T-cell (primary cell): ENCODE results near the gene CDK5R2. TPM values are rescaled to one million over a fixed set of nuclear protein-coding genes. Genes with fewer than 3 reads are reported as not detected.

Experiments used
- ATAC-seq, 4 experiments: fragments of 200-7000 bp in 3 of 4; fragments of 150-1000 bp in 1 of 4; cut with Tn5 transposase; replicated peaks in 1 of 4; 1 replicate in 3 of 4; 2 replicates in 1 of 4; pipeline ENCODE4 v1.10.0; 2021; ENCODE audit warnings: moderate library complexity in 3 of 4, mild to moderate bottlenecking in 2 of 4, moderate number of reproducible peaks in 1 of 4
- CTCF ChIA-PET, 2 donors: fragments of 300-600 bp; sonication (Branson Sonifier 250); formaldehyde crosslinking; loops; one replicate each; lab custom pipeline; 2022; ENCODE audit warnings: antibody characterized with exemption in 2 of 2; lab: Charles Lee
- POLR2A ChIA-PET, 2 donors: fragments of 300-600 bp; sonication (Branson Sonifier 250); formaldehyde crosslinking; loops; one replicate each; lab custom pipeline; 2022; ENCODE audit warnings: antibody characterized with exemption in 2 of 2; lab: Charles Lee
- DNase-seq, 35 experiments: peaks; one replicate each; pipeline versions ENCODE4 v3.0.0 to v3.0.0-alpha.2; 2013 to 2023
- H3K27ac ChIP-seq: one replicate; pipeline ENCODE4 v1.5.1; 2013; ENCODE audit warnings: low read length
- H3K27me3 ChIP-seq, 2 experiments: replicated peaks in 1 of 2; 1 replicate in 1 of 2; 2 replicates in 1 of 2; pipeline versions ENCODE4 v1.6.1 to v1.7.0; 2013; ENCODE audit warnings: low read length in 1 of 2, mixed read lengths in 1 of 2; ENCODE audit not compliant: control insufficient read depth in 2 of 2, insufficient read depth in 2 of 2; ENCODE audit errors: extremely low read depth in 1 of 2
- H3K36me3 ChIP-seq, 2 donors: 1 replicate in 1 of 2; 2 replicates in 1 of 2; pipeline versions ENCODE4 v1.6.1 to v1.7.0; 2013; ENCODE audit warnings: low read length in 1 of 2; ENCODE audit not compliant: control insufficient read depth in 2 of 2, insufficient read depth in 1 of 2; ENCODE audit errors: extremely low read depth in 1 of 2
- H3K4me1 ChIP-seq, 2 experiments: 1 replicate in 1 of 2; 2 replicates in 1 of 2; pipeline versions ENCODE4 v1.6.1 to v1.7.0; 2013; ENCODE audit warnings: low read length in 2 of 2, mixed read lengths in 1 of 2; ENCODE audit not compliant: insufficient read depth in 2 of 2, control insufficient read depth in 1 of 2; ENCODE audit errors: extremely low read depth in 1 of 2
- H3K4me3 ChIP-seq, 2 donors: 1 replicate in 1 of 2; 2 replicates in 1 of 2; pipeline versions ENCODE4 v1.5.1 to v1.7.0; 2013; ENCODE audit warnings: mild to moderate bottlenecking in 2 of 2, low read length in 1 of 2, moderate library complexity in 1 of 2; ENCODE audit not compliant: control insufficient read depth in 1 of 2; ENCODE audit errors: extremely low read depth in 1 of 2
- H3K9me3 ChIP-seq: 2 replicates; pipeline ENCODE4 v1.7.0; 2013
- H3K27ac Mint-ChIP-seq, 2 donors: one replicate each; pipeline ENCODE4 v1.8.0; 2020 to 2021; ENCODE audit warnings: mild to moderate bottlenecking in 2 of 2, mixed read lengths in 2 of 2
- H3K27me3 Mint-ChIP-seq, 2 donors: one replicate each; pipeline ENCODE4 v1.8.0; 2021 to 2022; ENCODE audit warnings: mixed read lengths in 2 of 2
- H3K36me3 Mint-ChIP-seq: one replicate; pipeline ENCODE4 v1.8.0; 2021; ENCODE audit warnings: mixed read lengths
- H3K4me1 Mint-ChIP-seq, 3 donors: one replicate each; pipeline ENCODE4 v1.8.0; 2020 to 2022; ENCODE audit warnings: mixed read lengths in 3 of 3, mild to moderate bottlenecking in 1 of 3
- H3K4me3 Mint-ChIP-seq, 3 donors: one replicate each; pipeline ENCODE4 v1.8.0; 2020 to 2022; ENCODE audit warnings: mild to moderate bottlenecking in 3 of 3, mixed read lengths in 3 of 3, moderate library complexity in 3 of 3
- H3K9me3 Mint-ChIP-seq, 3 donors: one replicate each; pipeline ENCODE4 v1.8.0; 2020 to 2022; ENCODE audit warnings: mixed read lengths in 3 of 3
- WGBS: methylation state at CpG from one replicate; pipeline ENCODE4 v1.1.5; 2013; ENCODE audit warnings: missing lambda C conversion rate; ENCODE audit not compliant: insufficient coverage; 5-methylcytosine and 5-hydroxymethylcytosine counted together
- total RNA-seq, 35 experiments: library from RNA in 6 of 35; stranded (reverse) in 6 of 35; fragments of 120-200 nt in 1 of 35; gene quantifications; one replicate each; pipeline versions ENCODE4 v1.2.1 to v1.2.4 and lab custom pipeline; 2013 to 2026

Gene CDK5R2
- total RNA-seq, 5 donors from 2014 or later (not counting 1 experiment from before 2014, with no cell fraction given) = not detected

GRCh38 chr2:218993345-218994315, 34.2 kb downstream of the CDK5R2 start, which contains the start of gene CRYBA2:
Gene CRYBA2 (minus strand): TSS chr2:218993422. CDS start chr2:218993176, 246 bp downstream.
- WGBS = 2% methylated on average over 74 of the region's 88 CpGs
- Histone ChIP-seq H3K36me3 (no peaks in the 10 kb centered on the region), H3K27ac (no peak within 1 kb of the TSS), H3K4me1 (peaks cover 0 to 27% of the 10 kb centered on the region in 2 experiments), H3K27me3 (peaks cover 16 to 99% of the 10 kb centered on the region in 2 experiments), H3K9me3 (no peaks in the 10 kb centered on the region), H3K4me3 (peak within 1 kb of the TSS; percentile 19 to 35)
- Mint-ChIP-seq H3K27ac (no peak within 1 kb of the TSS), H3K4me3 (peak within 1 kb of the TSS in 2 of 3 donors; percentile 17 to 33), H3K27me3 (peaks cover 70 to 87% of the 10 kb centered on the region in 2 donors), H3K4me1 (peaks cover 5 to 16% (median 6%) of the 10 kb centered on the region in 3 donors), H3K9me3 (no peaks in the 10 kb centered on the region), H3K36me3 (no peaks in the 10 kb centered on the region)
- ATAC-seq (peak in 1 of 4 experiments; percentile 22), DNase-seq (no peak)
- CTCF ChIA-PET = interaction anchor here (0.5 to 1.6 kb wide), 8 partner anchors 10 to 777 kb away, joined by 3 to 7 read pairs (median 3); no protein-coding TSS in a partner anchor
- POLR2A ChIA-PET = interaction anchor here in 1 of 2 donors (0.5 kb wide), 1 partner anchor 90 kb away, joined by 3 read pairs; no protein-coding TSS in a partner anchor

- DNase-seq (no peak), ATAC-seq (no peak)
- Histone ChIP-seq H3K4me3 (no peak overlapping the region), H3K4me1 (peaks cover 0 to 27% of the 10 kb centered on the region in 2 experiments), H3K36me3 (no peaks in the 10 kb centered on the region), H3K27me3 (peaks cover 14 to 98% of the 10 kb centered on the region in 2 experiments), H3K27ac (no peak overlapping the region), H3K9me3 (no peaks in the 10 kb centered on the region)
- peaks cover 5 to 16% (median 6%) of the 10 kb centered on the region in 3 donors for H3K4me1 Mint-ChIP-seq
- no peaks in the 10 kb centered on the region for H3K9me3 Mint-ChIP-seq
- H3K27ac Mint-ChIP-seq = peak overlapping the region in 1 of 2 donors; percentile 66
- H3K27me3 Mint-ChIP-seq = peaks cover 62 to 79% of the 10 kb centered on the region in 2 donors
- 13% methylated on average over 6 of the region's 8 CpGs for WGBS
- H3K36me3 Mint-ChIP-seq = no peaks in the 10 kb centered on the region
- peak overlapping the region in 2 of 3 donors; percentile 21 to 37 for H3K4me3 Mint-ChIP-seq
- ChIA-PET POLR2A (no interaction called here), CTCF (interaction anchor here (0.6 to 1.6 kb wide), 5 partner anchors 12 to 34 kb away, joined by 3 to 6 read pairs (median 3); no protein-coding TSS in a partner anchor)
Observed at GRCh38 chr2:218995561-218995960, 36.1 kb downstream of the CDK5R2 start.

GRCh38 chr2:218995972-218996711, 36.7 kb downstream of the CDK5R2 start:
- Histone ChIP-seq H3K9me3 (no peaks in the 10 kb centered on the region), H3K27ac (no peak overlapping the region), H3K36me3 (no peaks in the 10 kb centered on the region), H3K27me3 (peaks cover 9 to 98% of the 10 kb centered on the region in 2 experiments), H3K4me1 (peaks cover 0 to 32% of the 10 kb centered on the region in 2 experiments), H3K4me3 (no peak overlapping the region)
- CTCF ChIA-PET = interaction anchor here (0.6 to 0.9 kb wide), 4 partner anchors 20 to 566 kb away, joined by 3 to 7 read pairs (median 3); no protein-coding TSS in a partner anchor
- no peaks in the 10 kb centered on the region for H3K9me3 Mint-ChIP-seq
- peak; percentile 69 to 79 (median 72) for ATAC-seq
- DNase-seq = peak; percentile 34 to 82 (median 66)
- H3K4me3 Mint-ChIP-seq = peak overlapping the region; percentile 13 to 43 (median 37)
- POLR2A ChIA-PET = interaction anchor here in 1 of 2 donors (0.6 kb wide), 1 partner anchor 327 kb away, joined by 3 read pairs; no protein-coding TSS in a partner anchor
- WGBS = 8% methylated on average over 20 of the region's 43 CpGs
- no peaks in the 10 kb centered on the region for H3K36me3 Mint-ChIP-seq
- H3K27me3 Mint-ChIP-seq = peaks cover 57 to 79% of the 10 kb centered on the region in 2 donors
- peaks cover 5 to 16% (median 6%) of the 10 kb centered on the region in 3 donors for H3K4me1 Mint-ChIP-seq
- peak overlapping the region in 1 of 2 donors; percentile 66 for H3K27ac Mint-ChIP-seq

GRCh38 chr2:218996937-218997336, 37.5 kb downstream of the CDK5R2 start:
- H3K9me3 Mint-ChIP-seq = no peaks in the 10 kb centered on the region
- H3K27me3 Mint-ChIP-seq = peaks cover 50 to 73% of the 10 kb centered on the region in 2 donors
- H3K27ac Mint-ChIP-seq = no peak overlapping the region
- DNase-seq = no peak
- WGBS = 51% methylated on average over 4 of the region's 4 CpGs
- Histone ChIP-seq H3K27ac (no peak overlapping the region), H3K27me3 (peaks cover 5 to 97% of the 10 kb centered on the region in 2 experiments), H3K4me1 (peaks cover 0 to 39% of the 10 kb centered on the region in 2 experiments), H3K9me3 (no peaks in the 10 kb centered on the region), H3K4me3 (no peak overlapping the region), H3K36me3 (no peaks in the 10 kb centered on the region)
- no peak overlapping the region for H3K4me3 Mint-ChIP-seq
- ChIA-PET CTCF (interaction anchor here (0.6 to 0.9 kb wide), 3 partner anchors 20 to 567 kb away, joined by 3 read pairs; no protein-coding TSS in a partner anchor), POLR2A (interaction anchor here in 1 of 2 donors (0.6 kb wide), 1 partner anchor 328 kb away, joined by 3 read pairs; no protein-coding TSS in a partner anchor)
- peaks cover 5 to 16% (median 7%) of the 10 kb centered on the region in 3 donors for H3K4me1 Mint-ChIP-seq
- H3K36me3 Mint-ChIP-seq = no peaks in the 10 kb centered on the region
- no peak for ATAC-seq

GRCh38 chr2:218997731-218998130, 38.3 kb downstream of the CDK5R2 start:
- 50% methylated on average over 1 of the region's 2 CpGs for WGBS
- Histone ChIP-seq H3K4me3 (no peak overlapping the region), H3K4me1 (peaks cover 3 to 46% of the 10 kb centered on the region in 2 experiments), H3K36me3 (no peaks in the 10 kb centered on the region), H3K9me3 (no peaks in the 10 kb centered on the region), H3K27me3 (peaks cover 5 to 97% of the 10 kb centered on the region in 2 experiments), H3K27ac (no peak overlapping the region)
- no peaks in the 10 kb centered on the region for H3K9me3 Mint-ChIP-seq
- H3K36me3 Mint-ChIP-seq = no peaks in the 10 kb centered on the region
- H3K27ac Mint-ChIP-seq = no peak overlapping the region
- H3K27me3 Mint-ChIP-seq = peaks cover 49 to 67% of the 10 kb centered on the region in 2 donors
- ChIA-PET POLR2A (interaction anchor here in 1 of 2 donors (0.5 kb wide), 1 partner anchor 88 kb away, joined by 3 read pairs; no protein-coding TSS in a partner anchor), CTCF (no interaction called here)
- DNase-seq (no peak), ATAC-seq (no peak)
- H3K4me3 Mint-ChIP-seq = no peak overlapping the region
- peaks cover 8 to 21% (median 15%) of the 10 kb centered on the region in 3 donors for H3K4me1 Mint-ChIP-seq
